Measurements from ENCODE around the gene HFE.
"Not testable (repeated sequence)": the region's sequence is repeated elsewhere in the genome, so short reads cannot be mapped to it uniquely, and the experiment has no call there.

HFE gene, protein sequence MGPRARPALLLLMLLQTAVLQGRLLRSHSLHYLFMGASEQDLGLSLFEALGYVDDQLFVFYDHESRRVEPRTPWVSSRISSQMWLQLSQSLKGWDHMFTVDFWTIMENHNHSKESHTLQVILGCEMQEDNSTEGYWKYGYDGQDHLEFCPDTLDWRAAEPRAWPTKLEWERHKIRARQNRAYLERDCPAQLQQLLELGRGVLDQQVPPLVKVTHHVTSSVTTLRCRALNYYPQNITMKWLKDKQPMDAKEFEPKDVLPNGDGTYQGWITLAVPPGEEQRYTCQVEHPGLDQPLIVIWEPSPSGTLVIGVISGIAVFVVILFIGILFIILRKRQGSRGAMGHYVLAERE

DNA sequence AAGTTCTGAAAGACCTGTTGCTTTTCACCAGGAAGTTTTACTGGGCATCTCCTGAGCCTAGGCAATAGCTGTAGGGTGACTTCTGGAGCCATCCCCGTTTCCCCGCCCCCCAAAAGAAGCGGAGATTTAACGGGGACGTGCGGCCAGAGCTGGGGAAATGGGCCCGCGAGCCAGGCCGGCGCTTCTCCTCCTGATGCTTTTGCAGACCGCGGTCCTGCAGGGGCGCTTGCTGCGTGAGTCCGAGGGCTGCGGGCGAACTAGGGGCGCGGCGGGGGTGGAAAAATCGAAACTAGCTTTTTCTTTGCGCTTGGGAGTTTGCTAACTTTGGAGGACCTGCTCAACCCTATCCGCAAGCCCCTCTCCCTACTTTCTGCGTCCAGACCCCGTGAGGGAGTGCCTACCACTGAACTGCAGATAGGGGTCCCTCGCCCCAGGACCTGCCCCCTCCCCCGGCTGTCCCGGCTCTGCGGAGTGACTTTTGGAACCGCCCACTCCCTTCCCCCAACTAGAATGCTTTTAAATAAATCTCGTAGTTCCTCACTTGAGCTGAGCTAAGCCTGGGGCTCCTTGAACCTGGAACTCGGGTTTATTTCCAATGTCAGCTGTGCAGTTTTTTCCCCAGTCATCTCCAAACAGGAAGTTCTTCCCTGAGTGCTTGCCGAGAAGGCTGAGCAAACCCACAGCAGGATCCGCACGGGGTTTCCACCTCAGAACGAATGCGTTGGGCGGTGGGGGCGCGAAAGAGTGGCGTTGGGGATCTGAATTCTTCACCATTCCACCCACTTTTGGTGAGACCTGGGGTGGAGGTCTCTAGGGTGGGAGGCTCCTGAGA, at the start of gene HFE:
HFE (plus strand) TSS at position 146 of the 832 bp plus-strand sequence; CDS start at position 158, 12 bp downstream.
- DNase-seq = peak; percentile 42

DNA sequence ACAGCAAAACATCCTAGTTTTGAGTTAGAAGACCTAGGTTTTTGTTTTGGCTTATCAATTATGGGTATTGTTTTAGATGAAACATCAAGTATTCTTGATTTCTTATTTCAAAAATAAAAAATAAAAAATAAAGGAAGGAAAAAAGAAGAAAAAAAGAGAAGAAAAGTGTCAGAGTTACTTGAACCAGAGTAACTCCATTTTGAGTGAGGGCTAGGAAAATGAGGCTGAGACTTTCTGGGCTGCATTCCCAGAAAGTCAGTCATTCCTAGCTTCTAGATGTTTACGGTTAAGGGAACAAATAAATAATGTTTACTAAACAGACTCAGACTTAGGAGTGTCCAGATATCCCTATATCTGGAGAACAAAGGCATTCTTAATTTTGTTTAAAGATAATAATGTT, 45.3 kb upstream of the HFE start:
- no peak for DNase-seq

DNA sequence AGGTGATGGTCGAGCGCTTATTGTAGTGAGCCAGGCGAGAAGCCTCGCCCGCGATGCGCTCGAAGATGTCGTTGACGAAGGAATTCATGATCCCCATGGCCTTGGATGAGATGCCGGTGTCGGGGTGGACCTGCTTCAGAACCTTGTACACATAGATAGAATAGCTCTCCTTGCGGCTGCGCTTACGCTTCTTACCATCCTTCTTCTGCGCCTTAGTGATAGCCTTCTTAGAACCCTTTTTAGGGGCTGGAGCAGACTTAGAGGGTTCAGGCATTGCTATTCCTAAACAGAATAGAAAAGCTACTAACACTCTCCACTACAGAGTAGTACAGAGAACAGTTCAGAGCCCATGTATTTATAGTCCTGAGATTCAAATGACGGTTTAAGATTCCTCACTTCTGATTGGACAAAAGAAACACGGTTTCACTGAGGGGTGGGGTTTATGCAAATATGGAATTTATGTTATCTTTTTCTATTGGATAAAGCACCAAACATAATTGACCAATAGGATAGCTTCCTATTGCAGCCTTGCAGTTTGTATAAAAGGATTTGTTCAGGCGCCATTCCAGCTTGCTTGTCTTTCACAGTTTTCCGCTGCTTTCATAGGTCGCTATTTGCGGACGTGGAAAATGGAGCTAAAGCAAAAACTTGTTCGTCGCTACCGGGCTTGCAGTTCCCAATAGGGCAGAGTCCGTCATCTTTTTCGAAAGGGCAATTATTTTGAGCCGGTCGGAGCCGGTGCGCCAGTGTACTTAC, 43.7 kb upstream of the HFE start:
- DNase-seq = peak; percentile 99

DNA sequence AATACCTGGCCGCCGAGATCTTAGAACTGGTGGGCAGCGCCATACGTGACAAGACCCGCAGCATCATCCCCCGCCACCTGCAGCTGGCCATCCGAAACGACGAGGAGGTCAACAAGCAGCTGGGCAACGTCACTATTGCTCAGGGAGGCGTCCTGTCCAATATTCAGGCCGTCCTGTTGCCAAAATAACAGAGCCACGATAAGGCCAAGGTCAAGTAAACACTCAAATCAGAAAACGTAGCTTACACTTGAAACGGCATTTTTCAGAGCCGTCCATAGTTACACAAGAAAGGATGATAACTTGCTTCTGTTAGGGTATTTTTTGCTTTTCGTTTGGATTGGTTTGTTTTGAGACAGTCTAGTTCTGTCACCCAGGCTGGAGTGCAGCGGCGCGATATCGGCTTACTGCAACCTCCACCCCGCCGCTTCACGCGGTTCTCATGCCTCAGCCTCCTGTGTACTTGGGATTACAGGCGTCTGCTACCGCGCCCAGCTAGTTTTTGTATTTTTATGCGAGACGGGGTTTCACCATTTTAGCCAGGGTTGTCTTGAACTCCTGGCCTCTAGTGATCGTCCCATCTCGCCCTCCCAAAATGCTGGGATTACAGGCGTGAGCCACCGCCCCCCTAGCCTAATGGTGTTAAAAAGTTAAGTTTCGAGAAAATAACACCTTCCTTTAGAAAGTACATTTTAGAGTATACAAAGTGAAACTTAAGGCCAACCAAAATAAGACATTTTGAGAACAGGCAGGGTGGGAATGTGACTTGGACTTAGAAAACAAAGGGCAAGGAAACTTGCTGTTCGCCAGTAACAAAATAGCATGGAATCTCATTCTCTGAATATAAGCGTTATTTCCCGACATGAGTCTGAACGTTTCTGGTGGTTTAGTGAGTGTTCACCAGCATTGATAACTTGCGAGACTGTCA, 42.8 kb upstream of the HFE start:
- peak; percentile 75 for DNase-seq

DNA sequence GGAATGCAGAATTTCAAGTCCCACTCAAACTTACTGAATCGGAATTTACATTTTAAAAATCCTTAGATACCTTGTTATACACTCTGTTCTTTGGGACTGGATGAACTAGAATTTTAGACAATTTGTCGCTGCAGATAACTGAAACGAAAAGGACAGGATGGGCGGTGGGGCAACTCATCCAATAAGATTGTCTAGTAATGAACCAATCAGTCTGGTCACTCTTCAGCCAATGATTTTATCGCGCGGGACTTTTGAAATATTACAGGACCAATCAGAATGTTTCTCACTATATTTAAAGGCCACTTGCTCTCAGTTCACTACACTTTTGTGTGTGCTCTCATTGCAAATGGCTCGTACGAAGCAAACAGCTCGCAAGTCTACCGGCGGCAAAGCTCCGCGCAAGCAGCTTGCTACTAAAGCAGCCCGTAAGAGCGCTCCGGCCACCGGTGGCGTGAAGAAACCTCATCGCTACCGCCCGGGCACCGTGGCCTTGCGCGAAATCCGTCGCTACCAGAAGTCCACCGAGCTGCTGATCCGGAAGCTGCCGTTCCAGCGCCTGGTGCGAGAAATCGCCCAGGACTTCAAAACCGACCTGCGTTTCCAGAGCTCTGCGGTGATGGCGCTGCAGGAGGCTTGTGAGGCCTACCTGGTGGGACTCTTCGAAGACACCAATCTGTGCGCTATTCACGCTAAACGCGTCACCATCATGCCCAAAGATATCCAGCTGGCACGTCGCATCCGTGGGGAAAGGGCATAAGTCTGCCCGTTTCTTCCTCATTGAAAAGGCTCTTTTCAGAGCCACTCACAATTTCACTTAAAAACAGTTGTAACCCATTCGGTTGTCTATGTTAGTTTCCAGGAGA, 41.9 kb upstream of the HFE start:
- peak; percentile 99 for DNase-seq

DNA sequence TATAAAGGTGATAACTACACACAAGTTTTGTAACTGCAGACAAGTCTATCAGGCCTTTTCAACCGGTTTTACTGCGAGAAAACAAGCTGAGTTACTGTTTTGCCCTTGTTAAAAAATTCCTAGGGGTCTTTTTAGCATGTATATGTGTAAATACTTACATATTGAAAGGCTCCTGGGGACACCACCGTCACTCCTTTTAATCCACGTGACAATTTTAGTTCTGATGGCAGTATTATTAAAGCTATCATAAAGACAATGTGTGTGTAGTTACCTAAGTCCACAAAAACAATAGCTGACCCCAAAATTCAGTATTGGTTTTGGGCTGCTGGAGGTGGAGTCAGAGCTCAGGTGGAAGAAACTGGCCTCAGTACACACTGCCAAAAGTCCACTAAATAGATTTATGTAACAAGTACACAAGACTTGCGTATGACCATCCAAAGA, 41.3 kb upstream of the HFE start:
- DNase-seq = peak; percentile 79

DNA sequence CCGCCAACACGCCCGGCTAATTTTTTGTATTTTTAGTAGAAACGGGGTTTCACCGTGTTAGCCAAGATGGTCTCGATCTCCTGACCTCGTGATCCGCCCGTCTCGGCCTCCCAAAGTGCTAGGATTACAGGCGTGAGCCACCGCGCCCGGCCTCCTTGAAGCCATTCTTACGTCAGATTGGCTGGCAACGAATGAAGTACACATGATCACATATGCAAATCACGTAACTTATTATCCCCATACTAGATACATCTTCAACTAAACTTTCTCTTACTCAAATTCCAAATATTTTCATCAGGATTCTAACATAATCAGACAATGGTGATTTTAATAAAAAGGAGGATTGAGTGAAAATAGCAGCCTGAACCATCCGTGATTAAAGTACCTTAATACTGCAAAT, 39.9 kb upstream of the HFE start:
- DNase-seq = not testable (repeated sequence)

DNA sequence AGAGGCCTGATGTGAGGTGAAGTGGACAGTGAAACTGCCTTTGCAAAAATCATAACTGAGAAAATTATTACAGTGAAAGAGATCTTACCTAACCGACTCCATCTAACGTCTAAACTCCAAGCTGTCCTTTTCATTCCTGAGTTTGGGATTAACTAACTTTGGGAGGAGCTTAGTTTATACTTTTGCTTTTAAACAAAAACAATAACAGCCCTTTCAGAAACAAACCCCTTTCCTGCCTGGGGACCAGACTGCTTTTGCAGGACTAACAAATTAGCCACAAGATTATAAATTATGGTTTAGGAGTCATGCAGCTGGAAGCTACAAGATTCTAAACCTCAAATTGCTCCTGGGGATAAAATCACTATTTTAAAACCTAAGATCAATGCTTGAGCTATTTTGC, 38.6 kb upstream of the HFE start:
- DNase-seq = peak; percentile 4

DNA sequence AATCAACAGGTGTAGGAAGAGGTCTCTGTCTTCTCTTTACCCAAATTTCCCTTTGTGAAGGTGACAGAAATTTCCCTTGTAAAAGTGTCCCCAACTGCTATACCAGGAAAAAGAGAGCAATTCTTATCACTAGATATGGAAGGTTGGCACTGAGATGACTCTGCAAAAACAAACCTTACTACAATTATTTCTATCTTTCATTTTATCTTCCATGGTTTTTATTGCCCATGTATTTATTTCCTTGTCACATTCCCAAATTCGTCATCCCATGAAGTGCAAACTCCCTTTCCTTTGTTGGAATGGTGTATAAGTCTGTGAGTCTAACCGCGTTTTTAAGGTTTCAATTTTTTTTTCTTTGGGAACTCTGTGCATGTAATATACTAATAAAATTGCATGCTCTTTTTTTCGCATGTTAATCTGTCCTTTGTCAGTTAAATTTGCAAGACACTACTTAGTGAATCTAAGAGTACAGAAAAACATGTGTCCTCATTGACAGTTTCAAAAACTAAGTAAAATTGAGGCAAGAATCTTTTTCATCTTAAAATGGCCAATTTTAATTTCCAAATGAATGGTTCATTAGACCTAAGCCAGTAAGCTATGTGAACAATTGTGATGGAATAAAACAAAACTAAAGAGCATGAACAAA, 35.4 kb upstream of the HFE start:
- DNase-seq = peak; percentile 58

DNA sequence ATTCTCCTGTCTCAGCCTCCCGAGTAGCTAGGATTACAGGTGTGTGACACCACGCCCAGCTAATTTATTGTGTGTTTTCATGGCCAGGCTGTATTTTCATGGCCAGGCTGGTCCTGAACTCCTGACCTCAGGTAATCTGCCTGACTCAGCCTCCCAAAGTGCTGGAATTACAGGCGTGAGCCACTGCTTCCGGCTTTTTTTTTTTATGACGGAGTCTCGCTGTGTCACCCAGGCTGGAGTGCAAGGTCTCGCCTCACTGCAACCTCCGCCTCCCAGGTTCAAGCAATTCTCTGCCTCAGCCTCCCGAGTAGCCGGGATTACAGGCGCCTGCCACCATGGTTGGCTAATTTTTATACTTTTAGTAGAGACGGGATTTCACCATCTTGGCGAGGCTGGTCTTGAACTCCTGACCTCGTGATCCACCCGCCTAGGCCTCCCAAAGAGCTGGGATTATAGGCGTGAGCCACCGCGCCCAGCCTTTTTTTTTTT, 34.4 kb upstream of the HFE start:
- peak; percentile 2 for DNase-seq

DNA sequence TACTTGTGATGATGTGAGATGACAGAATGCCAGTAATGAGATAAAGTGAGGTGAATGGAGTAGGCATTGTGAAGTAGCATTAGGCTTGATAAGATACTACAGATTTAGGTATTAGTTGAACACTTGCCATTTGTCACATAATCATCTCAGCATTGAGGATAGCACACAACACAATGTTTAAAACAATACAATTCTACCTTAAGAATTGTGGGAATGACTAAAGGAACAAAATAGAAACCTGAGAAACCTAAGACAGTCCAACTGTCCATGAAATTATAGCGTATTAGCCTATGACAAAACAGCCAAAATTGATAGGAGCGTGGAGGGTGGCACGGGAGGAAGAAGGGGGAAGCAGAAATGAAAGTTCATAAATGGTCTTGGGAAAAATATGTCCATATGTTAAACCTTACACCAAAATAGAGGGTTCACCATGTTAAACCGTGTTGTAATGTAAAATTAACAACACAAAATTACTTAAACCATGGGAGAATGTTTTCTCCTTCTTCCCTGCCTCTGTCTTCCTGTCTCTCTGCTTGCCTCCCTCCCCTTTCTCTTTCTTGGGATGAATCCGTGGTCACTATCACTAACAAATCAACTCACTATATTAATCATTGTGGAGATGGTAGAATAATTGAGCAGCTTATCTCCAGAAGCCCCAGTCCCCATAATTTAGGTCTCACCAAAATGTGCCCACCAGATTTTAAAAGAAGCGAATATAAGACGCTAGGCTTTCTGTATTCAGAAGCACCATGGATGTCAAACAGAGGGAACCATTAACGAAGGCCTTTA, 33.0 kb upstream of the HFE start:
- peak; percentile 64 for DNase-seq

DNA sequence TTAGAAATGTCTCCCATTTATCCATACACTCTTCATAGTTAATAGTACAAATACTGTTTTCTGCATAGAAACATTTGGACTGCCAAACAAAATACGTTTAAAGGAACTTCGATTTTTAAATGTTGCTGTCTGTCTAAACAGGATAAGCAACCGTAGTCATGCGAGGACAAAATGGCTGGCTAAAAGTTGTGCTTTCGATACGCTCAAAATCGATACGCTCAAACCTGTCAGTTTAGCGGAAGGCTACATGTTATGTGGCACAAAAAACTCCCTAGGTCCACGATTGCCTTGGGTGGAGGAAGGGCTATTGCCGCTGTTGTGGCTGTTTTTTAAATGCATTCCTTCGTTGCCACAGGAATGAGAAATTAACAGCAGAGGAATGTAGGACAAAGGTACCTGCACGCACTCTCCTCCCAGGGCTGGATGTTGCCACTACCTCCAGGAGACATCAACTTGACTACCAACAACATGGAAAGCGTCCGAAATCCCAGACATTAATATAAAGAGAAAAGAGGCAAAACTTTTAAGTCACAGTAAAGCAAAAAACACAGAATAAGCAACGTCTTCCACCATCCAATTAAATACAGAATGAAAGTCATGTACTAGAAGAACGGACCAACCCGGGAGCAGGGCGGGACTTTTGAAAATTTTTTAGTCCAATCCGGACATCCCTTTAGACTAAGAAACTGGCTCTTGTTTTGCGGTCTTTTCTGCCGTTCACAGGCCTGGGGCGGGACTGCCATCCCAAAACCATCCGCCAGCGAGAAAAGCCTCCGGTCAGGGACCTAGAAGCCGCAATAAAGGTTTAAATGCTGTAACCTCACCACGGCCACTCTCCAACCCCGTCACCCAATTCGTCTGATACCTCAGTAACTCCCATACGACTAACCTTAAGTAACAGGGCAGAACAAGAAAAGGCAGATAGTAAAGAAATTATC, 32.2 kb upstream of the HFE start:
- peak; percentile 97 for DNase-seq

DNA sequence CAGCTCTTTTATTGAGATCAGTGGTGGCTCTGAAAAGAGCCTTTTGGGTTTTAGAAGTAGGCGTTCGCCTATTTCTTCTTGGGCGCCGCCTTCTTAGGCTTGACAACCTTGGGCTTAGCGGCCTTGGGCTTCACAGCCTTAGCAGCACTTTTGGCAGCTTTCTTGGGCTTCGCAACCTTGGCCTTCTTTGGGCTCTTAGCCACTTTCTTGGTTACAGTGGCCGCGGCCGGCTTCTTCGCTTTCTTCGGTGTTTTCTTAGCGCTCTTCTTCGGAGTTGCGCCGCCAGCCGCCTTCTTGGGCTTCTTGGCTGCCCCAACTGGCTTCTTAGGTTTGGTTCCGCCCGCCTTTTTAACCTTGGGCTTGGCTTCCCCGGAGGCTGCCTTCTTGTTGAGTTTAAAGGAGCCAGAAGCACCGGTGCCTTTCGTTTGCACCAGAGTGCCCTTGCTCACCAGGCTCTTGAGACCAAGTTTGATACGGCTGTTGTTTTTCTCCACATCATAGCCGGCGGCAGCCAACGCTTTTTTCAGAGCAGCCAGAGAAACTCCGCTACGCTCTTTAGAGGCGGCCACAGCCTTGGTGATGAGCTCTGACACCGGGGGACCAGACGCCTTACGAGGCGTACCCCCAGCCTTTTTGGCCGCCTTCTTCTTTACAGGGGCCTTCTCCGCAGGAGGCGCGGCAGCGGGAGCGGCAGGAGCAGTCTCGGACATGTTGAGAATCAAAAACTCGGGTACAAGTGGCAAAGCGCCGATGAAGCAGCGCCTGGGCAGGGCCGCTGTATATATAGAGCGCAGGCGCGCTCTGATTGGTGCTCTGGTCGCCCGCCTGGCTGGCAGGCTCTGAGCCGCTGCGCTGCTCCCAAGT, 31.3 kb upstream of the HFE start:
- peak; percentile 92 for DNase-seq

DNA sequence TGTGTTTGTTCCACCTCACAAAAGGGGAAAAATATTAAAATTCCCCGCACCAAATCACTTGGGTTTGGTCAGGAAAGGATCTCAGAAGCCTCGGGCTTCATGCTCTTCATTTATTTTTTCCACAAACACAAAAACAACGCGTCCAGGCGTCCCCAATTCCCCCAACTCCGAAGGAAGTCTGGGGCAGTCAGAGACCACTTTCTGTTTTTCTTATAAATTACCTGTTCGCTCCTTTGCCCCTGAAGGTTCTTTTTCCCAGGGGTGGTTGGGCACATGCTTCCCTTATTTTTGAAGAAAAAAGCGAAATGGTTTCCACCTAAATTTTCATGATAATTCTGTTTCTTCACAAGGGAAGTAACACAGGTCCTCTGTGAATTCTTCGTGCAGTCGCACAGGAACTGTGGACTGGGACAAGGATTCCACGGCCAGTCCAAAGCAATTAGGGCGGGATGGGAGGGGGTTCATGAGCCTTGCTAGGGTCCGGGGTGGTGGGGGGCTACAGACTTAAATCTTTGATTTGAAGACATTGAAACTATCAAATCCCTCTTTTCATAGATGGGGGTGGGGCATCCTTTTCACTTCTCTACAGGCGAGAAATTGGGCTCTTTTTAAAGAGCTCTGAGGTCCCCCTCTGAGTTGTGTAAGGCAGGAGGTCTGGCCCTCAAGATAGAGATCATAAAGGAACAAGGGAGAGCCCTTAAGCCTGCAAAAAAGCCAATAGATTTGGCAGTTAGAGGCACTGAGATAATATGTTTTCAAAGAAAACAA, 30.5 kb upstream of the HFE start:
- peak; percentile 88 for DNase-seq

DNA sequence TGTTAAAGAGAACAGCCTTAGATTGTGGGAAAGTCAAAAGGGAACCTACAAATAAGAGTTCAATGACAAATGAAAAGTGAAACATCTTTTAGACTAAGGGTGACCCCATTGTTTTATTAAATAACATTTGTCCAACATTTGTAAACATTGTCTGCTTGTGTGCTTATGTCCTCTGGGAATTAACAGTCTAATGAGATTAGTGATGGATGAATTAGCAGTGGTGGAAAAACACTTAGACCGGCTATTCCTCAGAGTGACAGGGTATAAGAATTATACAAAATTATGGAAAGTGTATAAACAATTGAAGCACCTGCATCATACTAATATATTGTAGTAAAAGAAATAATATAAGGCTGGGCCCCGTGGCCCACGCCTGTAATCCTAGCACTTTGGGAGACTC, 29.3 kb upstream of the HFE start:
- DNase-seq = no peak

DNA sequence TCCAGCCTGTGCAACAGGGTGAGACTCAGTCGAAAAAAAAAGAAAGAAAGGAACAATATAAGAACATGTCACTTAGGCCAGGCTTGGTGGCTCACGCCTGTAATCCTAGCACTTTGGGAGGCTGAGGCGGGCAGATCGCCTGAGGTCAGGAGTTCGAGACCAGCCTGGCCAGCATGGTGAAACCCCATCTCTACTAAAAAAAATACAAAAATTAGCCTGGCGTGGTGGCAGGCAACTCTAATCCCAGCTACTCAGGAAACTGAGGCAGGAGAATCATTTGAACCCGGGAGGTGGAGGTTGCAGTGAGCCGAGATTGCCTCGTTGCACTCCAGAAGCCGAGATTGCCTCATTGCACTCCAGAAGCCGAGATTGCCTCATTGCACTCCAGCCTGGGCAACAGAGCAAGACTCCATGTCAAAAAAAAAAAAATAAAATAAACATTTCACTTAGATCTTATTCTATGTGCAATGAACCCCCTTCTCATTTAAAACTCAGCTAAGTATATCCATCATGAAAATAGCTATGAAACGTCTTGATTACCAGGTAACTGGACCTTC, 28.7 kb upstream of the HFE start:
- not testable (repeated sequence) for DNase-seq

Measured in hematopoietic multipotent progenitor cell treated with erythropoietin and hydrocortisone succinate and interleukin-3 and kit ligand, for 6 days (in vitro differentiated cells).